ENCODE results near the gene SMURF2. TPM values are rescaled to one million over a fixed set of nuclear protein-coding genes. Genes with fewer than 3 reads are reported as not detected.

The SMURF2 gene
- total RNA-seq, 1 experiment from 2014 or later, result 23.0 TPM

- POLR2A ChIA-PET, result no interaction called here
- Mint-ChIP-seq H3K27ac (no peak overlapping the region; the same call in 1 of the 2 replicates), H3K4me3 (no peak overlapping the region), H3K9me3 (no peaks in the 10 kb centered on the region), H3K27me3 (ENCODE audit: low read depth) (no peaks in the 10 kb centered on the region), H3K36me3 (peaks cover 26% of the 10 kb centered on the region), H3K4me1 (no peaks in the 10 kb centered on the region)
- CTCF ChIA-PET, result no interaction called here
- no peak for TF ChIP-seq RORB (CRISPR knock-in tag; IDR thresholded peaks at IDR 0.05)
- no peak for TF ChIP-seq CDX4 (CRISPR knock-in tag; IDR thresholded peaks at IDR 0.05; ENCODE audit: borderline replicate concordance)
- no peak for TF ChIP-seq HMGXB4 (CRISPR knock-in tag; IDR thresholded peaks at IDR 0.05)
- no peak for TF ChIP-seq ZNF532 (CRISPR knock-in tag; IDR thresholded peaks at IDR 0.05; ENCODE audit: borderline replicate concordance)
- TF ChIP-seq PREB (CRISPR knock-in tag; IDR thresholded peaks at IDR 0.05; ENCODE audit: borderline replicate concordance), result no peak
- no peak for TF ChIP-seq IRF2 (CRISPR knock-in tag; IDR thresholded peaks at IDR 0.05; ENCODE audit: borderline replicate concordance, low read depth)
- no peak for TF ChIP-seq NFATC4 (CRISPR knock-in tag; IDR thresholded peaks at IDR 0.05)
- no peak for TF ChIP-seq ATF6 (CRISPR knock-in tag; IDR thresholded peaks at IDR 0.05)
- no peak for TF ChIP-seq CBFB (CRISPR knock-in tag; IDR thresholded peaks at IDR 0.05; ENCODE audit: low read depth)
- no peak for TF ChIP-seq ELF4 (CRISPR knock-in tag; IDR thresholded peaks at IDR 0.05; ENCODE audit: low read depth)
- TF ChIP-seq ZNF263 (CRISPR knock-in tag; IDR thresholded peaks at IDR 0.05; ENCODE audit: low read depth), result no peak
- no peak for TF ChIP-seq MLX (CRISPR knock-in tag; IDR thresholded peaks at IDR 0.05)
- TF ChIP-seq ATF1 (CRISPR knock-in tag; IDR thresholded peaks at IDR 0.05), result no peak
- TF ChIP-seq ZNF232 (CRISPR knock-in tag; IDR thresholded peaks at IDR 0.05), result no peak
- no peak for TF ChIP-seq OVOL2 (CRISPR knock-in tag; IDR thresholded peaks at IDR 0.05; ENCODE audit: borderline replicate concordance)
- no peak for DNase-seq (ENCODE audit: low spot score)
- no peak for ATAC-seq
Measured at GRCh38 chr17:64564098-64564497, 98.0 kb downstream of the SMURF2 start.

GRCh38 chr17:64555281-64555680 is 106.8 kb downstream of the SMURF2 start:
- Mint-ChIP-seq H3K4me3 (no peak overlapping the region), H3K4me1 (peaks cover 9% of the 10 kb centered on the region), H3K36me3 (peaks cover 8% of the 10 kb centered on the region), H3K27me3 (ENCODE audit: low read depth) (no peaks in the 10 kb centered on the region), H3K27ac (no peak overlapping the region), H3K9me3 (no peaks in the 10 kb centered on the region)
- CTCF ChIA-PET, result no interaction called here
- no peak for ATAC-seq
- DNase-seq (ENCODE audit: low spot score), result no peak
- POLR2A ChIA-PET, result no interaction called here
- TF ChIP-seq MLX (CRISPR knock-in tag; IDR thresholded peaks at IDR 0.05) (no peak), MYBL2 (CRISPR knock-in tag; IDR thresholded peaks at IDR 0.05) (no peak), GABPB1 (CRISPR knock-in tag; IDR thresholded peaks at IDR 0.05) (no peak), CREM (CRISPR knock-in tag; IDR thresholded peaks at IDR 0.05) (no peak), TP53 (CRISPR knock-in tag; IDR thresholded peaks at IDR 0.05) (no peak), ZNF219 (CRISPR knock-in tag; IDR thresholded peaks at IDR 0.05; ENCODE audit: borderline replicate concordance) (no peak), NFYB (CRISPR knock-in tag; conservative IDR thresholded peaks at IDR 0.05; ENCODE audit: low read depth) (no peak), FOXJ3 (CRISPR knock-in tag; IDR thresholded peaks at IDR 0.05; ENCODE audit: borderline replicate concordance) (no peak), ERG (CRISPR knock-in tag; IDR thresholded peaks at IDR 0.05) (no peak), SOX15 (CRISPR knock-in tag; IDR thresholded peaks at IDR 0.05) (no peak), FOXK1 (CRISPR knock-in tag; IDR thresholded peaks at IDR 0.05) (no peak)

Data from WTC11 (cell line).